PC-3 (cell line): ENCODE measurements around the gene BRINP1. TPM values are rescaled to one million over a fixed set of nuclear protein-coding genes. Genes with fewer than 3 reads are reported as not detected.
"Not testable (repeated sequence)": the region's sequence is repeated elsewhere in the genome, so short reads cannot be mapped to it uniquely, and the experiment has no call there.

Experiments
- ATAC-seq: fragments of 200-7000 bp; cut with Tn5 transposase; 2 replicates; pipeline ENCODE4 v1.9.1; 2020; ENCODE audit warnings: mild to moderate bottlenecking, moderate library complexity
- BruUV-seq: library from RNA; stranded (reverse); fragments of 400-500 nt; replicated peaks from 2 replicates; lab custom pipeline; 2021; lab: Mats Ljungman, UMichigan
- CTCF ChIA-PET: fragments of 300-600 bp; sonication (Branson Sonifier 250); formaldehyde crosslinking; loops from one replicate; lab custom pipeline; 2022; ENCODE audit warnings: antibody characterized with exemption; lab: Charles Lee
- POLR2A ChIA-PET: fragments of 300-600 bp; sonication (Branson Sonifier 250); formaldehyde crosslinking; loops from one replicate; lab custom pipeline; 2022; ENCODE audit warnings: antibody characterized with exemption; ENCODE audit not compliant: unreplicated experiment; lab: Charles Lee
- DNase-seq: peaks from one replicate; pipeline ENCODE4 v3.0.0-alpha.2; 2015
- H2AFZ ChIP-seq: fragments of 300-600 bp; sonication (generic); 2 replicates; pipeline ENCODE4 v1.6.0; 2016; ENCODE audit warnings: antibody characterized with exemption, low read length
- H3F3A ChIP-seq: fragments of 300-600 bp; sonication (generic); one replicate; pipeline ENCODE4 v1.6.0; 2017; ENCODE audit warnings: antibody characterized with exemption, low read length, control low read depth, mild to moderate bottlenecking; ENCODE audit not compliant: unreplicated experiment
- H3K27ac ChIP-seq: fragments of 300-600 bp; sonication (generic); 2 replicates; pipeline ENCODE4 v1.5.1; 2016; ENCODE audit warnings: mild to moderate bottlenecking, low read length
- H3K27me3 ChIP-seq: fragments of 300-600 bp; sonication (generic); 2 replicates; pipeline ENCODE4 v1.6.1; 2016; ENCODE audit warnings: low read length, mixed read lengths
- H3K36me3 ChIP-seq: fragments of 300-600 bp; sonication (generic); 2 replicates; pipeline ENCODE4 v1.6.1; 2016; ENCODE audit warnings: low read depth, mixed run types, low read length, mixed read lengths
- H3K4me1 ChIP-seq: fragments of 300-600 bp; sonication (generic); 2 replicates; pipeline ENCODE4 v1.5.1; 2016; ENCODE audit warnings: low read length; ENCODE audit not compliant: insufficient read depth
- H3K4me2 ChIP-seq: fragments of 300-600 bp; sonication (generic); 2 replicates; pipeline ENCODE4 v1.6.0; 2016; ENCODE audit warnings: low read length
- H3K4me3 ChIP-seq: fragments of 300-600 bp; sonication (generic); 2 replicates; pipeline ENCODE4 v1.5.1; 2016; ENCODE audit warnings: mild to moderate bottlenecking, low read length, mixed read lengths
- H3K79me2 ChIP-seq: fragments of 300-600 bp; sonication (generic); 2 replicates; pipeline ENCODE4 v1.6.1; 2017; ENCODE audit warnings: low read length, mixed read lengths
- H3K9ac ChIP-seq: fragments of 300-600 bp; sonication (generic); 2 replicates; pipeline ENCODE4 v1.6.0; 2016; ENCODE audit warnings: mild to moderate bottlenecking, low read length
- H3K9me2 ChIP-seq: fragments of 300-600 bp; sonication (generic); replicated peaks from 2 replicates; pipeline ENCODE4 v1.6.1; 2016; ENCODE audit warnings: mixed run types, low read length, mixed read lengths
- H3K9me3 ChIP-seq: fragments of 300-600 bp; sonication (generic); 2 replicates; pipeline ENCODE4 v1.6.1; 2016; ENCODE audit warnings: low read length, mixed read lengths
- H4K20me1 ChIP-seq: fragments of 300-600 bp; sonication (generic); 2 replicates; pipeline ENCODE4 v1.6.1; 2016; ENCODE audit warnings: low read length, mixed read lengths
- EZH2 ChIP-seq: fragments of 300-600 bp; sonication (generic); IDR thresholded peaks from one replicate; pipeline ENCODE4 v1.6.1; 2017; ENCODE audit warnings: antibody characterized with exemption, mild to moderate bottlenecking, low read length; ENCODE audit not compliant: unreplicated experiment
- EZH2phosphoT487 ChIP-seq: fragments of 300-600 bp; sonication (generic); IDR thresholded peaks from 2 replicates; pipeline ENCODE4 v1.6.1; 2018; ENCODE audit warnings: mild to moderate bottlenecking, antibody characterized with exemption, low read length, borderline replicate concordance
- intact Hi-C: fragments of 100-400 bp; cut with micrococcal nuclease; formaldehyde crosslinking; loops from 2 replicates; pipeline ENCODE4 v1.9.0; 2023
- total RNA-seq: library from RNA; depleted of rRNA; stranded (reverse); fragments of >200 nt; gene quantifications from 2 replicates; pipeline ENCODE4 v1.2.3, GENCODE V29; 2014
- TF ChIP-seq, protein P1 (sequence below): fragments of 300-600 bp; sonication (generic); conservative IDR thresholded peaks from 2 replicates; pipeline ENCODE4 v1.5.1; 2017; ENCODE audit warnings: antibody characterized with exemption, low read depth, mild to moderate bottlenecking, low read length

The BRINP1 gene
- total RNA-seq, 1 experiment from 2014 or later, result not detected

DNA sequence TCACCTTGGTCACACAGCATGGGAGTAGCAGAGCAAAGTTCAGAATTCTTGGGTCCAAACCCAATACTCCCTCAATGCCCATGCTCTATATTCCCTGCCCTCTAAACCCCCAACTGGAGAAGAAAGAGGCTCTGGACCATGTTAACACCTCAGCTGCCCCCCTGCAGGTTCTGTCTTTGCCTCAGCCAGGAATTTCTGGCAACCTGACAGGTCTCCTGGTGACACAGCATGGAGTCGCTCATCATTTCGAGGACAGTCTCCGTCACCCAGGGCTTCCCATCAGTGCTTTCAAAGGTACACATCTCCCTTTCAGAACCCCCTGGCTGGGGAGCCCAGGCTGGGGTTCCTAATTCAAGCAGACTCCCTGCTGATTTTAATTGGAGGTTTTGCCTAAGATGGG is 189.5 kb downstream of the BRINP1 start:
- no peaks in the 10 kb centered on the region for H3K27me3 ChIP-seq
- H3K4me3 ChIP-seq, result no peak overlapping the region
- no peak overlapping the region for H2AFZ ChIP-seq
- CTCF ChIA-PET, result no interaction called here
- no peaks in the 10 kb centered on the region for H3K36me3 ChIP-seq
- DNase-seq, result no peak
- POLR2A ChIA-PET, result no interaction called here
- H3K27ac ChIP-seq, result no peak overlapping the region
- H3K4me2 ChIP-seq, result no peak overlapping the region
- no peaks in the 10 kb centered on the region for H3F3A ChIP-seq
- no peaks in the 10 kb centered on the region for H3K9me3 ChIP-seq
- H3K4me1 ChIP-seq, result no peaks in the 10 kb centered on the region
- H3K9ac ChIP-seq, result no peak overlapping the region
- intact Hi-C loops, result no loop called here
- no peaks in the 10 kb centered on the region for H4K20me1 ChIP-seq
- H3K9me2 ChIP-seq, result no peaks in the 10 kb centered on the region
- no peaks in the 10 kb centered on the region for H3K79me2 ChIP-seq
- TF ChIP-seq, protein P1, sequence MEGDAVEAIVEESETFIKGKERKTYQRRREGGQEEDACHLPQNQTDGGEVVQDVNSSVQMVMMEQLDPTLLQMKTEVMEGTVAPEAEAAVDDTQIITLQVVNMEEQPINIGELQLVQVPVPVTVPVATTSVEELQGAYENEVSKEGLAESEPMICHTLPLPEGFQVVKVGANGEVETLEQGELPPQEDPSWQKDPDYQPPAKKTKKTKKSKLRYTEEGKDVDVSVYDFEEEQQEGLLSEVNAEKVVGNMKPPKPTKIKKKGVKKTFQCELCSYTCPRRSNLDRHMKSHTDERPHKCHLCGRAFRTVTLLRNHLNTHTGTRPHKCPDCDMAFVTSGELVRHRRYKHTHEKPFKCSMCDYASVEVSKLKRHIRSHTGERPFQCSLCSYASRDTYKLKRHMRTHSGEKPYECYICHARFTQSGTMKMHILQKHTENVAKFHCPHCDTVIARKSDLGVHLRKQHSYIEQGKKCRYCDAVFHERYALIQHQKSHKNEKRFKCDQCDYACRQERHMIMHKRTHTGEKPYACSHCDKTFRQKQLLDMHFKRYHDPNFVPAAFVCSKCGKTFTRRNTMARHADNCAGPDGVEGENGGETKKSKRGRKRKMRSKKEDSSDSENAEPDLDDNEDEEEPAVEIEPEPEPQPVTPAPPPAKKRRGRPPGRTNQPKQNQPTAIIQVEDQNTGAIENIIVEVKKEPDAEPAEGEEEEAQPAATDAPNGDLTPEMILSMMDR, result no peak
- TF ChIP-seq EZH2, result no peak
- no peak for TF ChIP-seq EZH2phosphoT487
- ATAC-seq, result no peak
- BruUV-seq, result no TSS peak

DNA sequence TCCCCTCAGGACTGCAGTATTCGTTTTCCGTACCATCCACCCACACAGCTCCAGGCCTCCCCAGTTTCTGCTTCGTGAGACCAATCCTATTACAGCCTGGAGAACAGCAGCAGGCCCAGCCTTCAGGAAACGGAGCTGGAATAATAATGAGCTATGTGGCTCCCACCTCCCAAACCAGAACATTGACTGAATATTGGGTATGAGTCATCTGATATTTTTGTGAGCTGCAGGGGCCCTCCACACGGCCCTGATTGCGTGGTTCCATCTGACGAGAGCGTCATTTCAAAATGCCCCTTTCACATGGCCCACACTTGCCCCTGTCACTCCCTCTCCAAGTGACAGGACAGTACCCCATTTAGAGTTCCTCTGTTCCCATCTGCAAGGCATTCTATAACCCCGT is 192.0 kb downstream of the BRINP1 start:
- no peak for DNase-seq
- H3K9ac ChIP-seq, result no peak overlapping the region
- ATAC-seq, result no peak
- H3K4me3 ChIP-seq, result no peak overlapping the region
- no peaks in the 10 kb centered on the region for H3K4me1 ChIP-seq
- no peak overlapping the region for H3K4me2 ChIP-seq
- H3K9me2 ChIP-seq, result no peaks in the 10 kb centered on the region
- H3K9me3 ChIP-seq, result no peaks in the 10 kb centered on the region
- no peaks in the 10 kb centered on the region for H3F3A ChIP-seq
- intact Hi-C loops, result no loop called here
- H2AFZ ChIP-seq, result no peak overlapping the region
- no peaks in the 10 kb centered on the region for H3K36me3 ChIP-seq
- no peaks in the 10 kb centered on the region for H3K27me3 ChIP-seq
- no peaks in the 10 kb centered on the region for H3K79me2 ChIP-seq
- ChIA-PET POLR2A (no interaction called here), CTCF (no interaction called here)
- no TSS peak for BruUV-seq
- H4K20me1 ChIP-seq, result no peaks in the 10 kb centered on the region
- TF ChIP-seq EZH2 (no peak), EZH2phosphoT487 (no peak)
- TF ChIP-seq, protein P1, result no peak
- no peak overlapping the region for H3K27ac ChIP-seq

DNA sequence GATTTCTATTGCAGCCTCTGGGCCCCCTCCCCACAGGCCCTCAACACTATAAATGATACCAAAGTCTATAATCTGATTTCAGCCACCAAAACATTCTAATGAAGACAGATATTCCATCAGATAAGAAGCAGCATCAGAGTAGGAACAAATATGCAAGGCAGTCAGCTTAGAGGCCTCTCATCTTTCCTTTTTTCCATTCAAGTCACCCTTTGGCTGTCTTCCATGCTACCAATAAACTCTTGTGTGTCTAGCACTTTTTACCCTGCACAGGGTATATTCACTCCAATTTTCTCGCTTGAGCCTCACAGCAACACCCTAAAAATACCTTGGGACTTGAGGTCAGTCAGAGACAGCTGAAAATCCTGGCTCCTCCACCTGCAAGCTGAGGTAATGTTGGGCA is 193.7 kb downstream of the BRINP1 start:
- DNase-seq (no peak), ATAC-seq (no peak)
- ChIA-PET CTCF (no interaction called here), POLR2A (no interaction called here)
- Histone ChIP-seq H2AFZ (no peak overlapping the region), H3K4me3 (no peak overlapping the region), H3K79me2 (no peaks in the 10 kb centered on the region), H3K9me2 (no peaks in the 10 kb centered on the region), H3K36me3 (no peaks in the 10 kb centered on the region), H3K27ac (no peak overlapping the region), H3K4me2 (no peak overlapping the region), H3F3A (no peaks in the 10 kb centered on the region), H3K9ac (no peak overlapping the region), H4K20me1 (no peaks in the 10 kb centered on the region), H3K27me3 (no peaks in the 10 kb centered on the region), H3K9me3 (no peaks in the 10 kb centered on the region), H3K4me1 (no peaks in the 10 kb centered on the region)
- intact Hi-C loops, result no loop called here
- TF ChIP-seq, protein P1, result no peak
- TF ChIP-seq EZH2 (no peak), EZH2phosphoT487 (no peak)
- no TSS peak for BruUV-seq

DNA sequence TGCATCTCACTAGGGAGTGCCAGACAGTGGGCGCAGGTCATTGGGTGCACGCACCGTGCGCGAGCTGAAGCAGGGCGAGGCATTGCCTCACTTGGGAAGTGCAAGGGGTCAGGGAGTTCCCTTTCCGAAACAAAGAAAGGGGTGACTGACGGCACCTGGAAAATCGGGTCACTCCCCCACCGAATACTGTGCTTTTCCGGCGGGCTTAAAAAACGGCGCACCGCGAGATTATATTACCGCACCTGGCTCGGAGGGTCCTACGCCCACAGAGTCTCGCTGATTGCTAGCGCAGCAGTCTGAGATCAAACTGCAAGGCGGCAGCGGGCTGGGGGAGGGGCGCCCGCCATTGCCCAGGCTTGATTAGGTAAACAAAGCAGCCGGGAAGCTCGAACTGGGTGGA is 200.0 kb downstream of the BRINP1 start:
- CTCF ChIA-PET, H3K36me3 ChIP-seq, H3K9ac ChIP-seq, intact Hi-C loops, BruUV-seq, H3K4me1 ChIP-seq, H3K27me3 ChIP-seq, H3K27ac ChIP-seq, H3K79me2 ChIP-seq, H3K4me2 ChIP-seq, H2AFZ ChIP-seq, DNase-seq, H3K9me2 ChIP-seq, H3K9me3 ChIP-seq, H4K20me1 ChIP-seq, H3F3A ChIP-seq, ATAC-seq, POLR2A ChIA-PET, H3K4me3 ChIP-seq: not testable (repeated sequence)
